Peyer's patch (tissue), 4 donors: ENCODE results near the gene CEND1.

ENCODE experiments used
- POLR2A ChIP-seq, 2 donors: fragments of 450-650 bp; IDR thresholded peaks; one replicate each; pipeline ENCODE4 v1.5.1; 2017; ENCODE audit warnings: antibody characterized with exemption in 2 of 2, mild to moderate bottlenecking in 2 of 2, moderate library complexity in 2 of 2
- TF ChIP-seq, protein P1 (sequence below), 6 experiments: fragments of 450-650 bp in 4 of 6; fragments of 200-600 bp in 2 of 6; sonication (generic) in 1 of 6; IDR thresholded peaks; one replicate each; pipeline ENCODE4 v1.5.1; 2017 to 2019; ENCODE audit warnings: antibody characterized with exemption in 6 of 6, mild to moderate bottlenecking in 3 of 6, moderate library complexity in 1 of 6

DNA sequence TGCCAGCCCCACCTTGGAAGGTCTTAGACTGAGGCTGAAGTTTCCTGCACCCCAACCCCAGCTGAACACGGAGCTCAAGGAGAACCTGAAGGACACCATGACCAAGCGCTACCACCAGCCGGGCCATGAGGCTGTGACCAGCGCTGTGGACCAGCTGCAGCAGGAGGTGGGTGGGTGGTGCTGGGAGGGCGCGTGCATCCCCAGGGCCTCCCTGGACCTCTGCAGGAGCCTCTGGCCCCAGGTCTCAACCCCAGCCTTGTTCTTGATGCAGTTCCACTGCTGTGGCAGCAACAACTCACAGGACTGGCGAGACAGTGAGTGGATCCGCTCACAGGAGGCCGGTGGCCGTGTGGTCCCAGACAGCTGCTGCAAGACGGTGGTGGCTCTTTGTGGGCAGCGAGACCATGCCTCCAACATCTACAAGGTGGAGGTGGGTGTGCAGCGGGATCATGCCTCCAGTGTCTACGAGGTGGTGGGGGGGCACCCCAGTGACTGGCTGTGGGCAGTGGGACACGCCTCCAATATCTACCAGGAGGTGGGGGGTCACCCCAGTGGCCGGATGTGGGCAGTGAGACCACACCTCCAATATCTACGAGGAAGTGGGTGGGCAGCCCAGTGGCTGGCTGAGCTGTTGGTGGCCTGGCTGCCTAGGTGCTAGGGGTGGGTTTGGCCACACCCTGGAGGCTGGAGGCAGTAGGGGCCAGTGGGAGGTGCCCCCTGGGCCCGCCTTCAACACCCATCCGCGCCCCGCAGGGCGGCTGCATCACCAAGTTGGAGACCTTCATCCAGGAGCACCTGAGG, 47.5 kb upstream of the CEND1 start:
- TF ChIP-seq, protein P1, sequence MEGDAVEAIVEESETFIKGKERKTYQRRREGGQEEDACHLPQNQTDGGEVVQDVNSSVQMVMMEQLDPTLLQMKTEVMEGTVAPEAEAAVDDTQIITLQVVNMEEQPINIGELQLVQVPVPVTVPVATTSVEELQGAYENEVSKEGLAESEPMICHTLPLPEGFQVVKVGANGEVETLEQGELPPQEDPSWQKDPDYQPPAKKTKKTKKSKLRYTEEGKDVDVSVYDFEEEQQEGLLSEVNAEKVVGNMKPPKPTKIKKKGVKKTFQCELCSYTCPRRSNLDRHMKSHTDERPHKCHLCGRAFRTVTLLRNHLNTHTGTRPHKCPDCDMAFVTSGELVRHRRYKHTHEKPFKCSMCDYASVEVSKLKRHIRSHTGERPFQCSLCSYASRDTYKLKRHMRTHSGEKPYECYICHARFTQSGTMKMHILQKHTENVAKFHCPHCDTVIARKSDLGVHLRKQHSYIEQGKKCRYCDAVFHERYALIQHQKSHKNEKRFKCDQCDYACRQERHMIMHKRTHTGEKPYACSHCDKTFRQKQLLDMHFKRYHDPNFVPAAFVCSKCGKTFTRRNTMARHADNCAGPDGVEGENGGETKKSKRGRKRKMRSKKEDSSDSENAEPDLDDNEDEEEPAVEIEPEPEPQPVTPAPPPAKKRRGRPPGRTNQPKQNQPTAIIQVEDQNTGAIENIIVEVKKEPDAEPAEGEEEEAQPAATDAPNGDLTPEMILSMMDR (IDR thresholded peaks at IDR 0.05), result no peak
- TF ChIP-seq POLR2A (IDR thresholded peaks at IDR 0.05), result no peak
